CD4-positive, alpha-beta T cell treated with Interleukin-15 for 1 hour (primary cell): ENCODE data around the gene GRID1.

ENCODE experiments used
- DNase-seq: peaks from one replicate; pipeline ENCODE4 v3.0.0-alpha.2; 2020

Gene GRID1

DNA sequence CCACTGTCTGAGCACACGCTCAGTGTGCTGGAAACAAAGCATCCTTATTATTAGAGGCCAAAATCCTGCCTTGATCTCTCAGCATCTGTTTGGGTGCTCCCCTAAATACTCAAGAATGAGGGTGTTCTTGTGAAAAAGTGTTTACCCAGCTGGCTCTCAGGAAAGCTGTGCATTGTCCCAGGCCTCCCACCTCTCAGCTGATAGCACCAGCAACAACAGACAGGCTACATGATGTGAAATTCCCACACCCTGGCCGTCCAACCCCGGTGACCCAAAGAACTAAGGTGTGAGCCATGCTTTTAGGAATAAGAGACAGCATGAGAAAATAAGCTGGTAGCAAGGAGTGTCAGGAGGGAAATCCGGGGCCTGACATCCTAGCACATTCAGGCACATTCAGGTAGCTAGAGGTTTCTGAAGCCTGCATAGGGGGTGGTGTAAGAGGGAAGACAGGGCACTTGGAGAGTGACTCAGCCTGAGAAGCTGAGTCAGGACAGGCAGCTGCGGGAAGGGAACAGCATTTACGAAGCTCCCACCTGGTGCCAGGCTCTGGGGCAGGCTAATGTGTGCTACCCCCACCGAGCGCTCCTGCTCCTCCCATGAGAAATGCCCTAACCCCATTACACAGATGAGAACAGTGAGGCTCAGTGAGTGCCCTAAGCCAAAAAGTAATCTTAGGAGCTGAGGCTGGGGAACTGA, 205.6 kb downstream of the GRID1 start:
- no peak for DNase-seq

GRCh38 chr10:86159797-86160196, 206.8 kb downstream of the GRID1 start:
- no peak for DNase-seq

GRCh38 chr10:86155054-86155921, 211.3 kb downstream of the GRID1 start:
- DNase-seq, result no peak

DNA sequence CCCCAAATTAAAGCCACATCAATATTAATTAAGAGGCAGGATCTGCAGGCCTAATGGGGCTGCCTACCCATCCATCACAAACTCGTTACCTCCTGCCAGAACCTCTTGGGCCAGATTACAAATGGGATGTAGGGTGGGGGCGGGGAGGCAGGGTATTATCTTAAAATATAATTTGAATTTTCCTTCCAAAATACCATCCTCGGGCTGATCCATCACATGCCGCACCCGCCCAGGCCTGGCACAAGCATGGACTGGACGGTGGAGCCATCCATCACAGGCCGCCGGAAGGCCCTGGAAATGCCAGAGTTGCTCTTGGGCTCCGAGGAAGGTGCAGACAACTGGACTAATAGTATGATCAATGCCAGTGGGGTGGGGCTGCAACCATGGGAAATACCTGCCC, 212.8 kb downstream of the GRID1 start:
- DNase-seq, result no peak

DNA sequence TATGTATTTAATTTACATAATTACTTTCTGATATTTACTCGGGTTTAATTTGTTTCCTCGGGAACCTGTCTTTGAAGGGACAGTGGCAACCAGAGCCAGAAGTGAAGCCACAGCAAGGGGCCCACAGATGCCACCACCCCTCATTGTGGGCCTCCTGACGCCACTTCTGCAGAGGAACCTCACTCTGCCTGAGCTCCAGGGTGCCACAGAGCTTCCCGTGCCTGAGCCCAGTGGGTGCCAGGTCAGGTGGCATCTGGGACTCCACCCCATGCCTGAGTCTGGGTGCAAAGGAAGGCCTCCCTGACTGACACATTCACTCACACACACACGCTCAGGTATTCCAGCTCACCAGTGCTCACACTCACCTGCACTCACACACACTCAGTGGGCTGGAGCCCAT, 213.7 kb downstream of the GRID1 start:
- no peak for DNase-seq

DNA sequence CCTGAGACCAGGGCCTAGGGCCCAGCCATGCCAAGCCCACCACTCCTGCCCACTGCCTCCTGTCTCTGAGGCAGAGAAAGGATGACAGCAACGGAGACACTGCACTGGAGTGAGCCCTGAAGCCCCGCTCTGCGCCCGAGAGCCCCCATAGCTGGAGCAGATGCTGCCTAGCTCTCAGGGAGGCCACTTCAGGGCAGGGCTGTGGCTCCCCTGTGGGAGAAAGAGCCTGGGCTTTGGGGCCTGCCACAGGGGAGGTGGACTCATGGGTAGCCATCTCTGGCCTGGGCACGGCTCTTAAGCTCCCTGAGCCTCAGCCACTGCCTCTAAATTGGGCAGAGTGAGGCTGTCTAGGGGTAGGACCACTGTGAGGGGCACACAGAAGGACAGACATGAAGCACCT, 214.2 kb downstream of the GRID1 start:
- no peak for DNase-seq

DNA sequence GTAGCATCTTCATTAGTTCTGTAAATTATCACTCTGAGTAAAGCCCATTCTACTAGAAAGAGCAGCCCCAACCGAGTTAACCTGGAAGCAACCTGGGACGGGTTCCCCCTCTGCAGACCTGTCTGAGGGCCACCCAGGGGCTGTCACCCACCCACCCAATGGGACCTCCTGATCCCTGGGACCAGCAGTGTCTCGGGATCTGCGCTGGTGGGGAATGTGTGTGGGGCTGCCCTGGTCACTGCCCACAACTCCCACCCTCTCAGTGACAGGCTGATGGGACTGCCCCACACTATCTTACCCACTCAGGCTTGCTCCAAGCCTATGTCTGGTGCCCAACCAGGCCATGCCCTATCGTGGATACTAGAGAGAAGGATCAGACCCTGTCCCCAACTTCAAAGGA, 215.0 kb downstream of the GRID1 start:
- no peak for DNase-seq

GRCh38 chr10:86149257-86149656, 217.3 kb downstream of the GRID1 start:
- DNase-seq, result no peak

GRCh38 chr10:86148117-86148516, 218.5 kb downstream of the GRID1 start:
- DNase-seq, result no peak

DNA sequence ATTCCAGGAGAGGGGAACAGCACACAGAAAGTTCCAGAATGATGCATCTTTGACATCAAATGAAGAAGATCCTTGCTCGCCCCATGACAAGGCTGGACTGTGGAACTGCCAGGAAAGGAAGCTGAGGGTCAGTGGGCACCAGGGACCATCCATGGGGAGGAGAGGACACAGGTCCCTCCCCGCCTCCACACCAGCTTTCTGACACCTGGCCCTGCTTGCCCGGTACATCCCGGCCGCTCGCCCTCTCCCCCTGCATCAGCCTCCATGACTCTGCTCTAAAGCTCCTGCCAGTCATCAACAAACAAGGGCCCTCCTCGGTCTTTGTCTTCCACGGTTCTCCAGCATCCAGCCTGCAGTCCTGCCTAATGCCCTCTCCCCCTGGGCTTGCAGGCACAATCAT, 222.3 kb downstream of the GRID1 start:
- no peak for DNase-seq

DNA sequence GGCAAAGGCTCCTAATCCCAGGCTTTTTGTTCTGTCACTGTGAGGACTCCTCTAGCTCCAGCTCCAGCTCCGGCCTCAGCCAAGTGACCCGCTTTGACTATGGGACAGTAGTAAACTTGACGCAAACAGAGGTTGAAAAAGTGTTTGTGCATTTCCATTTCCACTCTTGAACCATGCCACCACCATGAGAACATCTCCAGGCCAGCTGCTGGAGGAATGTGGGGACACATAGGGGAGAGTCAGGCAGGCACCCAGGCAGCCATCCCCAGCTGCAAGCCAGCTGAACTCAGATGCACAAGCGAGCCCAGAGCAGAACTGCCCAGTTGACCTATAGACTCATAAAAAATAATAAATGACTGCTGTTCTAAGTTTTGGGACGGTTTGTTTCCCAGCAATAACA, 224.7 kb downstream of the GRID1 start:
- DNase-seq, result no peak

GRCh38 chr10:86139066-86139657, 227.4 kb downstream of the GRID1 start:
- no peak for DNase-seq

- no peak for DNase-seq
These were observed 228.0 kb downstream of the GRID1 start for GRCh38 chr10:86138551-86139065.

DNA sequence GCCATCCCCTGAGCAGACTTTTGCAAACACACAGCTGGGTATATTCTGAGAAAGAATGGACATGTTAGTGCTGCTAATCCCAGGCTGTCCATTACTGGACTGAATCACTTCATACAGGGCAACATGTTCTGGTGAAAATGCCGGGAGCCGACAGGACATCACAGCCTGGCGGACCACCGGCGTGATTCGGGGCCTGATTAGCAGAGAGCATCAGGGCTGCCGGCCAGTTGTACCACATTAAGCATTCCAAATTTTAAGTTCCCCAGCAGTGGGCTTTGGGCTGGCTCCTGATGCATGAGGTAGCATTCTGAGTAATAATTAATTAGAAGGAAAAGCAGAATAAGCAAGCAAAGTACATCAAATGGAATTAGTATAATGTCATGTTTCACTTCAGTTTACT, 229.0 kb downstream of the GRID1 start:
- no peak for DNase-seq

- DNase-seq, result no peak
These were observed 229.7 kb downstream of the GRID1 start for GRCh38 chr10:86136934-86137333.

DNA sequence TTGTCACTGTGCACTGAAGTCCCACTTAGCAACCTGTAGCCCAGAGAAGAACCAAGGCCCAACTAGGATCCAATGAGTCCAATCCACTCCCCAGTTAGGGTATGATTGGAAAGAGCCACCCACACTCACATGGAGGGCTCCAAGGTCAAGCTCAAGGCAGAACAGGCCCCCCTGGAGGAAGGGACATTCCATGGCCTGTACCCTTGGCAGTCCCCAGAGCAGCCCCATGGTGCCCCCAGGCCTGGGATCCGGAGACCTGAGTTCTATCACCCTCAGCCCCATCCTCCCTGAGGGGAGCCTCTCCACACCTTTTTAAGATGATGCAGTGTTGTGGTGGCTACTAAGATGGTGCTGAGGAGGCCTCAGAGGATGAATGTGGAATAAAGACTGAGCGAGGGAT, 231.4 kb downstream of the GRID1 start:
- no peak for DNase-seq

GRCh38 chr10:86130737-86131475, 235.7 kb downstream of the GRID1 start:
- no peak for DNase-seq

DNA sequence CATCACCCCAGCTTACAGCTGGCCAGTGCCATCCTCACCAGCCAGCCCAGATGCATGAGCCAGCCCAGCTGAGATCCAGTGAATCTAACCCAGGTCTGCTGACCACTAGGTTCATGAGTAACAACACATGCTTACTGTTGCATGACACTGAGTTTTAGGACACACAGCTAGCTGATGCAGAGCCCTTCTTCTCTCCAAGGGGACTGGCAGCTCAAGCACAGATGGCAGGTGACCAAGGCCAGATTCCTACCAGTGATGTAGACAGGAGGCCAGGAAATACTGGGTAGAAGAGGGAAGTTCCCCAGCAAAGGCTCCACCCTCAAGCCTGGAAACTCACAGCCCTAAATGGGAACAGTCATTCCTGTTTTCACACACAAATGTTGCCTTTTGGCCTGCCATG, 236.6 kb downstream of the GRID1 start:
- DNase-seq, result no peak

DNA sequence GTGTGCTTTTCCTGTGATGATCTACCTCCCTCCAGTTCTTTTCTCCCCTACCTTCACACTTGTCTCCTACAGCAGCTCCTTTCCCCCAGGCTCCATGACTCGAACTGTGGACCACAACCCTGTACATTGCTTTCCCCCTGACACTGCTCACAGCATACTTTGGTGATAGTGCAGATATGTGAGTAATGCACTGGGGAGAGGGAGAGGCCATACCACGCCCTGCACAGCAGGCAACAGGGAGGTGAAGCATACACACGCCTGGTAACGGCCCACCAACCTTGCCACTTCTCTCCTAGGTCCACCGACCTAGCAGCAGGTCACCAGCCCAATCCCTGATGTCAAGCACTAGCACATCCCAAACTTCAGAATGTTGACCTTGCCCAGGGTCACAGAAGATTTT, 238.2 kb downstream of the GRID1 start:
- no peak for DNase-seq

- DNase-seq, result no peak
These were observed 239.2 kb downstream of the GRID1 start for GRCh38 chr10:86127274-86127819.

- DNase-seq, result no peak
These were observed 241.9 kb downstream of the GRID1 start for GRCh38 chr10:86124734-86125133.

DNA sequence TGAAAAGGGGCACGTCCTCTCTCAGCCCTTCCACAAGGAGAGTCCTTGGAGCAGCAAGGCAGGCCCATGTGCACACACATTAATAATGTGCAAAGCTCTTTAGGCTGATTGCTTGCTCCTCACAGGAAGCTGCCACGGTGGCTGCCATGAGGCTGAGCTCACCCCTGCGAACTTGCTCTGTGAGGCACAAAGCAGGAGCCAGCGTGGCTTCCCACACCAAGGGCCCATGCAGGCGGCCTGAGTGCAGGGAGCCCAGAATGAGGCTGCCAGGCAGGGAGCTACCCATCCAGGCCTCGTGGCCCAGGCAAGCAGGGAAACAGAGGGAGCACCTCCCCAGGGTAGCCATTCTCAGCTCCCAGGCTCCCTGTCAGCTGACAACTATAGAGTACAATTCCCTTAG, 242.9 kb downstream of the GRID1 start:
- no peak for DNase-seq

DNA sequence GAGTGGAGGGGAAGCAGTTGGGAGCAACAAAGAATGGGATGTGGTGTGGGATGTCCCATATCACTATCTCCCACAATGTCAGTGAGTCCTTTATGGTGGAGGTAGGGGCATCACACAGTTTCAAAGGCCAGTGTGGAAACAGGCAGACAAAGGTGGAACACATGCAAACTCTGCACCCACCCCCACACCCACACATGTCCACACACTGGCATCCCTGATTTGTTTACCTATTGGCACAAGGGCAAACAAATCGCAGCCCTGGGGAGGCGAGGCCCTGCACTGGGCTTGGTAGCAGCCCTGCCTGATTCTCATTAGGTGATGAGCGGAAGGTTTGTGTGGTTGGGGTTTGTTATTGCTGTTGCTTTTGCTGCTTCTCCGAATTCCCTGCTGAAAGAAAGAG, 243.3 kb downstream of the GRID1 start:
- DNase-seq, result no peak
